IMR-90 (cell line): Measurements from ENCODE around the gene TMEM143.

ENCODE experiments used
- CEBPB ChIP-seq: IDR thresholded peaks from 2 replicates; pipeline ENCODE4 v1.6.1; 2012; ENCODE audit warnings: low read depth, low read length, improper control_type of control experiment
- MXI1 ChIP-seq: IDR thresholded peaks from 2 replicates; pipeline ENCODE4 v1.6.1; 2012; ENCODE audit warnings: low read depth, mild to moderate bottlenecking, low read length, moderate library complexity, borderline replicate concordance
- NFE2L2 ChIP-seq: fragments of 150-350 bp; IDR thresholded peaks from 2 replicates; pipeline ENCODE4 v1.6.1; 2016; ENCODE audit warnings: low read depth, mild to moderate bottlenecking, low read length
- RAD21 ChIP-seq: IDR thresholded peaks from 2 replicates; pipeline ENCODE4 v1.6.1; 2012; ENCODE audit warnings: low read length, improper control_type of control experiment
- RCOR1 ChIP-seq: IDR thresholded peaks from 2 replicates; pipeline ENCODE4 v1.6.1; 2012; ENCODE audit warnings: mild to moderate bottlenecking, low read length, improper control_type of control experiment; ENCODE audit not compliant: insufficient replicate concordance
- RFX5 ChIP-seq: IDR thresholded peaks from 2 replicates; pipeline ENCODE4 v1.8.0; 2012; ENCODE audit warnings: low read depth, mild to moderate bottlenecking, low read length, moderate library complexity
- SMC3 ChIP-seq: fragments of 150-350 bp; IDR thresholded peaks from 2 replicates; pipeline ENCODE4 v1.6.1; 2016; ENCODE audit warnings: low read depth, mild to moderate bottlenecking, antibody characterized with exemption, low read length, moderate library complexity
- TF ChIP-seq, protein P1 (sequence below): conservative IDR thresholded peaks from 2 replicates; pipeline ENCODE4 v1.5.1; 2012; ENCODE audit warnings: mild to moderate bottlenecking, low read depth, low read length, improper control_type of control experiment

DNA sequence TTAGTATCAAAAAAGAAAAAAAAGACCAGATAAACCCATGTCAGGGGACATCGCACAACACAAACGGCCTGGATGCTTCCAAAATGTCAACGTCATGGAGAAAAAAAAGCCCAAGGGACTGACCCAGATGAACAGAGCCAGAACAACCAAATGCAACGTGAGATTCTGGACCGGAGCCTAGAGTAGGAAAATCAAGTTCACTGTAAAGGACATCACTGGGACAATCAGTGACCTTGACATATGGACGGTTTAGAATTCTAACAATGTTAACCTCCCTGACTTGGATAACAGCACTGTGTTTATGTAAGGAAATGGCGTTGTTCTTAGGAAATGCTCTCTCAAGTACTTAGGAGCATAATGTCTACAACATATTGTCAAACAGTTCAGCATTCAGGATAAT is 53.5 kb downstream of the TMEM143 start:
- no peak for TF ChIP-seq CEBPB
- no peak for TF ChIP-seq SMC3
- TF ChIP-seq, protein P1, sequence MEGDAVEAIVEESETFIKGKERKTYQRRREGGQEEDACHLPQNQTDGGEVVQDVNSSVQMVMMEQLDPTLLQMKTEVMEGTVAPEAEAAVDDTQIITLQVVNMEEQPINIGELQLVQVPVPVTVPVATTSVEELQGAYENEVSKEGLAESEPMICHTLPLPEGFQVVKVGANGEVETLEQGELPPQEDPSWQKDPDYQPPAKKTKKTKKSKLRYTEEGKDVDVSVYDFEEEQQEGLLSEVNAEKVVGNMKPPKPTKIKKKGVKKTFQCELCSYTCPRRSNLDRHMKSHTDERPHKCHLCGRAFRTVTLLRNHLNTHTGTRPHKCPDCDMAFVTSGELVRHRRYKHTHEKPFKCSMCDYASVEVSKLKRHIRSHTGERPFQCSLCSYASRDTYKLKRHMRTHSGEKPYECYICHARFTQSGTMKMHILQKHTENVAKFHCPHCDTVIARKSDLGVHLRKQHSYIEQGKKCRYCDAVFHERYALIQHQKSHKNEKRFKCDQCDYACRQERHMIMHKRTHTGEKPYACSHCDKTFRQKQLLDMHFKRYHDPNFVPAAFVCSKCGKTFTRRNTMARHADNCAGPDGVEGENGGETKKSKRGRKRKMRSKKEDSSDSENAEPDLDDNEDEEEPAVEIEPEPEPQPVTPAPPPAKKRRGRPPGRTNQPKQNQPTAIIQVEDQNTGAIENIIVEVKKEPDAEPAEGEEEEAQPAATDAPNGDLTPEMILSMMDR, result no peak
- TF ChIP-seq RAD21, result no peak
- no peak for TF ChIP-seq NFE2L2
- no peak for TF ChIP-seq MXI1
- TF ChIP-seq RCOR1, result no peak
- TF ChIP-seq RFX5, result no peak
